ENCODE results near the gene AP4B1. TPM values are rescaled to one million over a fixed set of nuclear protein-coding genes. Genes with fewer than 3 reads are reported as not detected.

Gene AP4B1
- total RNA-seq, 2 donors from 2014 or later: 5.0 to 14.8 TPM

DNA sequence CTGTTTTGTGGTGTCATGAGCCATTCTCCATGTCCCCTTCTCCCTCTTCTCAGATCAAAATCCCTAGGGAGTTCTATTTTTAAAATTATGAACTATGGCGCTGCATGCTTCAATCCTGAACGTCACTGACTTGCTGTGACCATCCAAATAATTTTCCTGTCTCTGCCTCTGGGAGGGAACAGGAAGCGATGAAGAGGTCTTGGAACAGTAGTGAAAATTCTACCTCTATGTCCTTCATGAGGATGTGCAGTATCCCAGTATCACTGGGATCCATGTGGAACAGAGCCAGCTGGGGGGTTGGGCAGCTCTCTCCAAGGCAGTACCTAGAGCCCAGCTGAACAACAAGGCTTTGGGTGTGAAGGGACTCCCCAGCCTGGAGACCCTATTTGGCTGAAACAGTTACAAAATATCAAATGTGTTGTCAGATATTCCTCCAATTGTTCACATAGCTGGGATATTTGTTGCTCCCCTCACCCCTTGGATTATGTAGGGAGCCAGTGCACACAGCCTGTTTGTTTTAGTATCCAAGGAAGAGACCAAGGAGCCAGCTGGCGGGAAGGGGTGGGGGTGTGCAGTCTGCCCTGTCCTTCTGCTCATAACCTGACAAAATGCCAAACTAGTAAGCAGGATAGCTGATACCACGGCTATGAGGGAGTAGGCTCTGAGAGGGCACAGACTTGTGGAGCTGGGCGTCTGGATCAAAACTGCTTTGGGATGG lies 8.2 kb upstream of the AP4B1 start:
- intact Hi-C loops (cut with DNase I): no loop called here
- Histone ChIP-seq H3K4me1 (replicated peaks) (peaks cover 5% of the 10 kb centered on the region), H3K4me3 (no peak overlapping the region), H3K36me3 (no peaks in the 10 kb centered on the region), H3K27ac (no peak overlapping the region), H3K27me3 (replicated peaks; ENCODE audit: insufficient read depth) (no peaks in the 10 kb centered on the region), H3K9me3 (no peaks in the 10 kb centered on the region)
- TF ChIP-seq, protein P1, sequence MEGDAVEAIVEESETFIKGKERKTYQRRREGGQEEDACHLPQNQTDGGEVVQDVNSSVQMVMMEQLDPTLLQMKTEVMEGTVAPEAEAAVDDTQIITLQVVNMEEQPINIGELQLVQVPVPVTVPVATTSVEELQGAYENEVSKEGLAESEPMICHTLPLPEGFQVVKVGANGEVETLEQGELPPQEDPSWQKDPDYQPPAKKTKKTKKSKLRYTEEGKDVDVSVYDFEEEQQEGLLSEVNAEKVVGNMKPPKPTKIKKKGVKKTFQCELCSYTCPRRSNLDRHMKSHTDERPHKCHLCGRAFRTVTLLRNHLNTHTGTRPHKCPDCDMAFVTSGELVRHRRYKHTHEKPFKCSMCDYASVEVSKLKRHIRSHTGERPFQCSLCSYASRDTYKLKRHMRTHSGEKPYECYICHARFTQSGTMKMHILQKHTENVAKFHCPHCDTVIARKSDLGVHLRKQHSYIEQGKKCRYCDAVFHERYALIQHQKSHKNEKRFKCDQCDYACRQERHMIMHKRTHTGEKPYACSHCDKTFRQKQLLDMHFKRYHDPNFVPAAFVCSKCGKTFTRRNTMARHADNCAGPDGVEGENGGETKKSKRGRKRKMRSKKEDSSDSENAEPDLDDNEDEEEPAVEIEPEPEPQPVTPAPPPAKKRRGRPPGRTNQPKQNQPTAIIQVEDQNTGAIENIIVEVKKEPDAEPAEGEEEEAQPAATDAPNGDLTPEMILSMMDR (IDR thresholded peaks at IDR 0.05): no peak
- TF ChIP-seq POLR2AphosphoS5 (IDR thresholded peaks at IDR 0.05) (no peak), POLR2A (IDR thresholded peaks at IDR 0.05) (no peak)
- 62% methylated on average over 6 of the region's 6 CpGs for WGBS
- DNase-seq (ENCODE audit: low spot score): no peak

DNA sequence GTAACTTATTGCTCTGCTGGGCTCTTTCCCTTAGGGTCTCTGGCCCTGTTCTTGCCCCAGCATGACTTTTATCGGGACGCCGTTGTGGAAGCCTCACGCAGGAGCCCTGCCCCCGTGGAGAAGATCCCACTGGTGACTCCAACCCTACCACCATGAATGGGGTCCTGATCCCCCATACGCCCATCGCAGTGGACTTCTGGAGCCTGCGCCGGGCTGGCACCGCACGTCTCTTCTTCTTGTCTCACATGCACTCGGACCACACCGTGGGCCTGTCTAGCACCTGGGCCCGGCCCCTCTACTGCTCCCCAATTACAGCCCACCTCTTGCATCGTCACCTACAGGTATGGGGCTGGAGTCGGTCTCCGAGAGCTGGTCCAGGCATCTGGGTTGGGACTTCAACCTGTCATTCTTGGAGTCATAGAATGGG lies 849 bp upstream of the AP4B1 start:
- Histone ChIP-seq H3K27me3 (replicated peaks; ENCODE audit: insufficient read depth) (no peaks in the 10 kb centered on the region), H3K4me3 (peak overlapping the region; percentile 48 to 55), H3K9me3 (no peaks in the 10 kb centered on the region), H3K36me3 (no peaks in the 10 kb centered on the region), H3K4me1 (replicated peaks) (no peaks in the 10 kb centered on the region), H3K27ac (peak overlapping the region; percentile 86)
- WGBS: 0% methylated on average over 17 of the region's 17 CpGs
- intact Hi-C loops (cut with DNase I): loop anchor here (1.0 to 10.0 kb wide), 2 partner anchors 24 to 761 kb away; partner anchors contain the start of gene HIPK1
- peak; percentile 20 for DNase-seq (ENCODE audit: low spot score)
- TF ChIP-seq, protein P1 (IDR thresholded peaks at IDR 0.05): no peak
- TF ChIP-seq POLR2A (IDR thresholded peaks at IDR 0.05) (no peak), POLR2AphosphoS5 (IDR thresholded peaks at IDR 0.05) (no peak)

DNA sequence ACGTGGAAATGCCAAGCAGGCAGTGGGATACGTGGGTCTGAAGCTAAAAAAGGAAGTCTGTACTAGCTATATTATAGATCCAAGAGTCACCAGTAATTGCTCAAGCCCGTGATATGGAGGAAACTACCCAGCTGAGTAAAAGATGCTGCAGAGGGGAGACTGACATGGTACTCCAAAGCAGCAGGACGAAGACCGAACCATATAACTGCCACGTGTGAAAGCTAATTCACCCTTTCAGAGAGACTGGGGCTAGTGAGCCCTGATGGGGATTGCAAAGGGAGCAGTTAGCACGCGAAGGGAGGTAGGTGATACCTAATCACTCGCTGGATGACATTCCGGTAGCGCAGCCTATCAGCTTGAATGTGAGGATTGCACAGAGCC lies 316 bp downstream of the AP4B1 start:
- Histone ChIP-seq H3K4me1 (replicated peaks) (no peaks in the 10 kb centered on the region), H3K27ac (peak overlapping the region; percentile 86), H3K27me3 (replicated peaks; ENCODE audit: insufficient read depth) (no peaks in the 10 kb centered on the region), H3K4me3 (peak overlapping the region; percentile 48 to 55), H3K9me3 (no peaks in the 10 kb centered on the region), H3K36me3 (no peaks in the 10 kb centered on the region)
- no peak for DNase-seq (ENCODE audit: low spot score)
- under 1% methylated on average over 11 of the region's 11 CpGs for WGBS
- no peak for TF ChIP-seq POLR2AphosphoS5 (IDR thresholded peaks at IDR 0.05)
- TF ChIP-seq, protein P1 (IDR thresholded peaks at IDR 0.05): no peak
- no peak for TF ChIP-seq POLR2A (IDR thresholded peaks at IDR 0.05)
- intact Hi-C loops (cut with DNase I): loop anchor here (5.0 to 10.0 kb wide), 2 partner anchors 67 to 759 kb away; no protein-coding TSS in a partner anchor

DNA sequence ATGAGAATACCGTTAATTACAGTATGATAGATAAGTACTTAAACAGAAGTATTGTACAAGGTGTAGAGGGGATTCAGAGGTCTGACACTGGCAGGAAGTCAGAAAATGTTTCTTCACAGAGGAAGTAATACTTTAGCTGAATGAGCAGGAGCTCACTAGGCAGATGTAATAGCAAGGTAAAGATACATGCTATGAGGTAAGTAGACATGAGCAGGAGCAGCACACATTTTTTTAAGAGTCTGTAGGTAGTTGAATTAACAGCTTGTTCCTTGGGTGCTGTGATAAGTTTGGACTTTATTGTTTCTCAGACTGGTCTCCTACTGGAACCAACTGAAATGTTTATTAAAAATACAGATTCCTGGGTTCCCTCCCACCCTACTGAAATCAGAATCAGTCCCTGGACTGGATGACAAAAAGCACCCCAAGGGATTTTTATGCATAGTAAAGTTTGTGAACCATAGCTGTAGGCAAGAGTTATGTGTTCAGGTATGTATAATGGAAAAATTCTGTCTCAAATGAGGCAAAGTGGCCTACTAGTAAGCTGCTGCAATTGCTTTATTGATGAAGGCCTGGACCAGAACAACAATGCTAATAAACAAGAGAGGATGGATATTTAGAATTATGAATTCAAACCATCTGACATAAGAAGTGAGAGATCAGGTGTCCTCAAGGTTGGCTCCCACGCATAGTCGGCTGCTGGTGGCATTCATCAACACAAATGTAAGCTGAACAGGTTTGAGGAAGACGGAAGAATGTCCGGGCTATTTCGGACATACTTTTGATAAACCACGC lies 902 bp downstream of the AP4B1 start:
- Histone ChIP-seq H3K4me3 (peak overlapping the region; percentile 48 to 55), H3K4me1 (replicated peaks) (no peaks in the 10 kb centered on the region), H3K27ac (peak overlapping the region; percentile 86), H3K27me3 (replicated peaks; ENCODE audit: insufficient read depth) (no peaks in the 10 kb centered on the region), H3K9me3 (no peaks in the 10 kb centered on the region), H3K36me3 (no peaks in the 10 kb centered on the region)
- WGBS: 21% methylated on average over 7 of the region's 7 CpGs
- TF ChIP-seq POLR2A (IDR thresholded peaks at IDR 0.05): no peak
- TF ChIP-seq, protein P1 (IDR thresholded peaks at IDR 0.05): no peak
- no peak for TF ChIP-seq POLR2AphosphoS5 (IDR thresholded peaks at IDR 0.05)
- intact Hi-C loops (cut with DNase I): loop anchor here (5.0 to 10.0 kb wide), 2 partner anchors 66 to 759 kb away; no protein-coding TSS in a partner anchor
- DNase-seq (ENCODE audit: low spot score): no peak
